ENCODE measurements around the gene DEXI. TPM values are rescaled to one million over a fixed set of nuclear protein-coding genes. Genes with fewer than 3 reads are reported as not detected.

The DEXI gene
- total and polyA plus RNA-seq, 2 of the 13 experiments (the other 11 are each of a cell fraction or from before 2014, with no cell fraction given): 51.5 to 70.4 TPM

DNA sequence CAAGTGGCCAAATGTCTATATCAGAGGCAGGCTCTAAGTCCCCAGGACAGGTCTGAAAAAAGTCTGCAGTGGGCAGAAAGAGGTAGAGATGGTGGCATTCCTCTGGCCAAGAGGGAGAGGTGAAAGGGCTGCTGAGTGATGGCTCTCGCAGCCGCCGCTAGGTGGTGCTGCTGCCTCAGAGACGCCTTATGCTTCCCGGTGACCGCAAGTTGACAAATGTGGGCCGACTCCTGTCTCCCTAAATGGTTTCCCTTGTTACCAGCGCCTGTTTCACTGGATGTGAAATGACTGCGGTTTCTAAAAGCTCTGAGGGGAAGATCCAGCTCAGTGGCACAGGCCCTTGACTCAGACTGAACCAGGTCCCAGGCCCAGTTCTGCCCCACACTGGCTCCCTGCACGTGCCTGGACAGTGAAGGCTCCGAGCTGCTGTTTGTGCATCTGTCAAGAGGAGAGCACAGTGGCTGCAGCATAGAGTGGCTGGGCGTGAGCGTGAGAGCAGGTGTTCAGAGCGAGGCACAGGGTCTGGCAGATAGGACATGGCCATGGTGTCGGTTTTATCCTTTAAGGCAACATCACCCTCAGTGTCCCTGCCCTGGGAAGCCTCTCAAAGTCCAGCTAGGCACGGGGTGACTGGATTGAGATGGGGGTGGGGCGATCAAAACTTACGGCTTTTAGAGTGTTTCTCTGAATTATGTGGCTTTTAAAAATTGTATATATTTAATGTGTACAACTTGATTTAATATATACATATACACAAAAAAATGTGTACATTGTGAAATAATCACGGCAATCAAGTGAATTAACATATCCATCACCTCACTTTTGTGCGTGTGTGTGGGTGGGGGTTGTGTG, 22.0 kb upstream of the DEXI start (continued):
- TF ChIP-seq ZNF30 (CRISPR knock-in tag; IDR thresholded peaks at IDR 0.05): no peak
- TF ChIP-seq FIP1L1 (IDR thresholded peaks at IDR 0.05; ENCODE audit: borderline replicate concordance, insufficient read depth, low read depth, low read length): no peak
- no peak for TF ChIP-seq SKI (IDR thresholded peaks at IDR 0.05; ENCODE audit: partially characterized antibody)
- 0 out of 2 replicates have a peak, but pooled peaks have one; percentile 45 for TF ChIP-seq GTF3A (CRISPR knock-in tag; conservative IDR thresholded peaks at IDR 0.05)
- TF ChIP-seq SMYD3 (CRISPR knock-in tag; IDR thresholded peaks at IDR 0.05): no peak
- TF ChIP-seq, protein P1, sequence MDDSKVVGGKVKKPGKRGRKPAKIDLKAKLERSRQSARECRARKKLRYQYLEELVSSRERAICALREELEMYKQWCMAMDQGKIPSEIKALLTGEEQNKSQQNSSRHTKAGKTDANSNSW (CRISPR knock-in tag; IDR thresholded peaks at IDR 0.05; ENCODE audit: borderline replicate concordance): no peak
- TF ChIP-seq ZNF441 (CRISPR knock-in tag; IDR thresholded peaks at IDR 0.05; ENCODE audit: borderline replicate concordance): no peak
- no peak for TF ChIP-seq ZNF296 (CRISPR knock-in tag; conservative IDR thresholded peaks at IDR 0.05)
- TF ChIP-seq ZFP41 (CRISPR knock-in tag; IDR thresholded peaks at IDR 0.05; ENCODE audit: borderline replicate concordance): no peak
- 0 out of 2 replicates have a peak, but pooled peaks have one; percentile 77 for TF ChIP-seq ZNF354B (CRISPR knock-in tag; IDR thresholded peaks at IDR 0.05)
- peak; percentile 36; the same call in 1 of the 2 replicates for TF ChIP-seq RXRB (CRISPR knock-in tag; IDR thresholded peaks at IDR 0.05; ENCODE audit: borderline replicate concordance)
- TF ChIP-seq, protein P2, sequence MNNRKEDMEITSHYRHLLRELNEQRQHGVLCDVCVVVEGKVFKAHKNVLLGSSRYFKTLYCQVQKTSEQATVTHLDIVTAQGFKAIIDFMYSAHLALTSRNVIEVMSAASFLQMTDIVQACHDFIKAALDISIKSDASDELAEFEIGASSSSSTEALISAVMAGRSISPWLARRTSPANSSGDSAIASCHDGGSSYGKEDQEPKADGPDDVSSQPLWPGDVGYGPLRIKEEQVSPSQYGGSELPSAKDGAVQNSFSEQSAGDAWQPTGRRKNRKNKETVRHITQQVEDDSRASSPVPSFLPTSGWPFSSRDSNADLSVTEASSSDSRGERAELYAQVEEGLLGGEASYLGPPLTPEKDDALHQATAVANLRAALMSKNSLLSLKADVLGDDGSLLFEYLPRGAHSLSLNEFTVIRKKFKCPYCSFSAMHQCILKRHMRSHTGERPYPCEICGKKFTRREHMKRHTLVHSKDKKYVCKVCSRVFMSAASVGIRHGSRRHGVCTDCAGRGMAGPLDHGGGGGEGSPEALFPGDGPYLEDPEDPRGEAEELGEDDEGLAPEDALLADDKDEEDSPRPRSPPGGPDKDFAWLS (CRISPR knock-in tag; IDR thresholded peaks at IDR 0.05; ENCODE audit: borderline replicate concordance): no peak
- no peak for TF ChIP-seq CC2D1A (CRISPR knock-in tag; IDR thresholded peaks at IDR 0.05)
- TF ChIP-seq, protein P3, sequence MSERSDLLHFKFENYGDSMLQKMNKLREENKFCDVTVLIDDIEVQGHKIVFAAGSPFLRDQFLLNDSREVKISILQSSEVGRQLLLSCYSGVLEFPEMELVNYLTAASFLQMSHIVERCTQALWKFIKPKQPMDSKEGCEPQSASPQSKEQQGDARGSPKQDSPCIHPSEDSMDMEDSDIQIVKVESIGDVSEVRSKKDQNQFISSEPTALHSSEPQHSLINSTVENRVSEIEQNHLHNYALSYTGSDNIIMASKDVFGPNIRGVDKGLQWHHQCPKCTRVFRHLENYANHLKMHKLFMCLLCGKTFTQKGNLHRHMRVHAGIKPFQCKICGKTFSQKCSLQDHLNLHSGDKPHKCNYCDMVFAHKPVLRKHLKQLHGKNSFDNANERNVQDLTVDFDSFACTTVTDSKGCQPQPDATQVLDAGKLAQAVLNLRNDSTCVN (CRISPR knock-in tag; IDR thresholded peaks at IDR 0.05; ENCODE audit: borderline replicate concordance): peak; percentile 68
- peak; percentile 65; the same call in 1 of the 2 replicates for TF ChIP-seq TARDBP (CRISPR knock-in tag; IDR thresholded peaks at IDR 0.05)
- TF ChIP-seq, protein P4, sequence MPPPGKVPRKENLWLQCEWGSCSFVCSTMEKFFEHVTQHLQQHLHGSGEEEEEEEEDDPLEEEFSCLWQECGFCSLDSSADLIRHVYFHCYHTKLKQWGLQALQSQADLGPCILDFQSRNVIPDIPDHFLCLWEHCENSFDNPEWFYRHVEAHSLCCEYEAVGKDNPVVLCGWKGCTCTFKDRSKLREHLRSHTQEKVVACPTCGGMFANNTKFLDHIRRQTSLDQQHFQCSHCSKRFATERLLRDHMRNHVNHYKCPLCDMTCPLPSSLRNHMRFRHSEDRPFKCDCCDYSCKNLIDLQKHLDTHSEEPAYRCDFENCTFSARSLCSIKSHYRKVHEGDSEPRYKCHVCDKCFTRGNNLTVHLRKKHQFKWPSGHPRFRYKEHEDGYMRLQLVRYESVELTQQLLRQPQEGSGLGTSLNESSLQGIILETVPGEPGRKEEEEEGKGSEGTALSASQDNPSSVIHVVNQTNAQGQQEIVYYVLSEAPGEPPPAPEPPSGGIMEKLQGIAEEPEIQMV (CRISPR knock-in tag; IDR thresholded peaks at IDR 0.05; ENCODE audit: low read depth): peak; percentile 78; the same call in 1 of the 2 replicates
- TF ChIP-seq MED13 (CRISPR knock-in tag; IDR thresholded peaks at IDR 0.05): no peak
- TF ChIP-seq DNMT3B (CRISPR knock-in tag; conservative IDR thresholded peaks at IDR 0.05): no peak
- TF ChIP-seq, protein P5, sequence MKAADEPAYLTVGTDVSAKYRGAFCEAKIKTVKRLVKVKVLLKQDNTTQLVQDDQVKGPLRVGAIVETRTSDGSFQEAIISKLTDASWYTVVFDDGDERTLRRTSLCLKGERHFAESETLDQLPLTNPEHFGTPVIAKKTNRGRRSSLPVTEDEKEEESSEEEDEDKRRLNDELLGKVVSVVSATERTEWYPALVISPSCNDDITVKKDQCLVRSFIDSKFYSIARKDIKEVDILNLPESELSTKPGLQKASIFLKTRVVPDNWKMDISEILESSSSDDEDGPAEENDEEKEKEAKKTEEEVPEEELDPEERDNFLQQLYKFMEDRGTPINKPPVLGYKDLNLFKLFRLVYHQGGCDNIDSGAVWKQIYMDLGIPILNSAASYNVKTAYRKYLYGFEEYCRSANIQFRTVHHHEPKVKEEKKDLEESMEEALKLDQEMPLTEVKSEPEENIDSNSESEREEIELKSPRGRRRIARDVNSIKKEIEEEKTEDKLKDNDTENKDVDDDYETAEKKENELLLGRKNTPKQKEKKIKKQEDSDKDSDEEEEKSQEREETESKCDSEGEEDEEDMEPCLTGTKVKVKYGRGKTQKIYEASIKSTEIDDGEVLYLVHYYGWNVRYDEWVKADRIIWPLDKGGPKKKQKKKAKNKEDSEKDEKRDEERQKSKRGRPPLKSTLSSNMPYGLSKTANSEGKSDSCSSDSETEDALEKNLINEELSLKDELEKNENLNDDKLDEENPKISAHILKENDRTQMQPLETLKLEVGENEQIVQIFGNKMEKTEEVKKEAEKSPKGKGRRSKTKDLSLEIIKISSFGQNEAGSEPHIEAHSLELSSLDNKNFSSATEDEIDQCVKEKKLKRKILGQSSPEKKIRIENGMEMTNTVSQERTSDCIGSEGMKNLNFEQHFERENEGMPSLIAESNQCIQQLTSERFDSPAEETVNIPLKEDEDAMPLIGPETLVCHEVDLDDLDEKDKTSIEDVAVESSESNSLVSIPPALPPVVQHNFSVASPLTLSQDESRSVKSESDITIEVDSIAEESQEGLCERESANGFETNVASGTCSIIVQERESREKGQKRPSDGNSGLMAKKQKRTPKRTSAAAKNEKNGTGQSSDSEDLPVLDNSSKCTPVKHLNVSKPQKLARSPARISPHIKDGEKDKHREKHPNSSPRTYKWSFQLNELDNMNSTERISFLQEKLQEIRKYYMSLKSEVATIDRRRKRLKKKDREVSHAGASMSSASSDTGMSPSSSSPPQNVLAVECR (CRISPR knock-in tag; IDR thresholded peaks at IDR 0.05; ENCODE audit: borderline replicate concordance): no peak; the same call in 1 of the 2 replicates
